Left ventricle myocardium inferior (tissue), 1 donor: ENCODE data around the gene KBTBD12. TPM values are rescaled to one million over a fixed set of nuclear protein-coding genes. Genes with fewer than 3 reads are reported as not detected.

Experiments
- DNase-seq: peaks from one replicate; pipeline ENCODE4 v3.0.0-alpha.2; 2020
- H3K27ac ChIP-seq: fragments of 200-600 bp; replicated peaks from 2 replicates; pipeline ENCODE4 v1.8.0; 2021
- H3K27me3 ChIP-seq: fragments of 200-600 bp; 2 replicates; pipeline ENCODE4 v1.8.0; 2021; ENCODE audit warnings: low read depth
- H3K36me3 ChIP-seq: fragments of 200-600 bp; 2 replicates; pipeline ENCODE4 v1.8.0; 2021
- H3K4me1 ChIP-seq: fragments of 200-600 bp; 2 replicates; pipeline ENCODE4 v1.8.0; 2021
- H3K4me3 ChIP-seq: fragments of 200-600 bp; 2 replicates; pipeline ENCODE4 v1.8.0; 2021; ENCODE audit warnings: mild to moderate bottlenecking, moderate library complexity
- H3K9me3 ChIP-seq: fragments of 200-600 bp; replicated peaks from 2 replicates; pipeline ENCODE4 v1.8.0; 2021
- intact Hi-C: fragments of 100-400 bp; cut with micrococcal nuclease; formaldehyde crosslinking; loops from one replicate; pipeline ENCODE4 v1.11.0; 2022
- total RNA-seq: library from RNA; stranded (reverse); fragmentation: NEBNext Ultra II Directional; extraction: Animal tissue kit (Norgen Biotek cat#: 25700); gene quantifications from one replicate; pipeline ENCODE4 v1.2.1, GENCODE V29; 2021
- TF ChIP-seq, protein P1 (sequence below): fragments of 200-600 bp; IDR thresholded peaks from 2 replicates; pipeline ENCODE4 v1.8.0; 2021; ENCODE audit warnings: antibody characterized with exemption, mild to moderate bottlenecking, borderline replicate concordance
- donor health status: DM: no; HTN: yes; CAD: no; lungs with severe emphysema.

Gene KBTBD12
- total RNA-seq, 1 donor from 2014 or later = 41.8 TPM

GRCh38 chr3:127899200-127899599 lies 15.8 kb upstream of the KBTBD12 start:
- H3K27me3 ChIP-seq = no peaks in the 10 kb centered on the region
- H3K27ac ChIP-seq = peak overlapping the region; percentile 22

DNA sequence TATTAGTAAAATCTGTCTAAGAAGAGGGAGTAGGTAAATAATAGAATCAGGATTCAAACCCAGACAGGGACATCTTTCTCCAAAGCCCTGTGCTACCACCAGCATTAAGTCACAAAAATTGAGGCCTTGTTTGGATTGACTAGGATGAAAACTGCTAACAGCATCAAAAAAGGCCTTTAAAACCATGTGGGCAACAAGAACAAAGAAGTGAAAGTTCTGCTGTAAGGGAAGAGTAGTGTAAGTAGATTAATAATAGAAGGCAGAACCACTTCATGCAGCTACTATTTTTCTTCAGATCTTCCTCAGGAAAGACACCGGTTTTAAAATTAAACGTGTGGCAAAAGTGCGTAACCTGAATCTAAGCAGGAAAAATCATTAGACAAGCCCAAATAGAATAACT lies 15.3 kb upstream of the KBTBD12 start:
- H3K27me3 ChIP-seq = no peaks in the 10 kb centered on the region
- H3K36me3 ChIP-seq = no peaks in the 10 kb centered on the region
- no peaks in the 10 kb centered on the region for H3K9me3 ChIP-seq
- H3K27ac ChIP-seq = peak overlapping the region; percentile 22
- H3K4me3 ChIP-seq = no peak overlapping the region
- TF ChIP-seq, protein P1, sequence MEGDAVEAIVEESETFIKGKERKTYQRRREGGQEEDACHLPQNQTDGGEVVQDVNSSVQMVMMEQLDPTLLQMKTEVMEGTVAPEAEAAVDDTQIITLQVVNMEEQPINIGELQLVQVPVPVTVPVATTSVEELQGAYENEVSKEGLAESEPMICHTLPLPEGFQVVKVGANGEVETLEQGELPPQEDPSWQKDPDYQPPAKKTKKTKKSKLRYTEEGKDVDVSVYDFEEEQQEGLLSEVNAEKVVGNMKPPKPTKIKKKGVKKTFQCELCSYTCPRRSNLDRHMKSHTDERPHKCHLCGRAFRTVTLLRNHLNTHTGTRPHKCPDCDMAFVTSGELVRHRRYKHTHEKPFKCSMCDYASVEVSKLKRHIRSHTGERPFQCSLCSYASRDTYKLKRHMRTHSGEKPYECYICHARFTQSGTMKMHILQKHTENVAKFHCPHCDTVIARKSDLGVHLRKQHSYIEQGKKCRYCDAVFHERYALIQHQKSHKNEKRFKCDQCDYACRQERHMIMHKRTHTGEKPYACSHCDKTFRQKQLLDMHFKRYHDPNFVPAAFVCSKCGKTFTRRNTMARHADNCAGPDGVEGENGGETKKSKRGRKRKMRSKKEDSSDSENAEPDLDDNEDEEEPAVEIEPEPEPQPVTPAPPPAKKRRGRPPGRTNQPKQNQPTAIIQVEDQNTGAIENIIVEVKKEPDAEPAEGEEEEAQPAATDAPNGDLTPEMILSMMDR = no peak
- DNase-seq = no peak
- intact Hi-C loops = no loop called here
- no peaks in the 10 kb centered on the region for H3K4me1 ChIP-seq

More at GRCh38 chr3:127899200-127899599, 15.8 kb upstream of the KBTBD12 start:
- Histone ChIP-seq H3K4me1 (no peaks in the 10 kb centered on the region), H3K4me3 (no peak overlapping the region), H3K36me3 (no peaks in the 10 kb centered on the region), H3K9me3 (no peaks in the 10 kb centered on the region)
- intact Hi-C loops = no loop called here
- TF ChIP-seq, protein P1 = no peak
- no peak for DNase-seq

- intact Hi-C loops = no loop called here
- DNase-seq = no peak
Measured at GRCh38 chr3:127900536-127900935, 14.5 kb upstream of the KBTBD12 start.

DNA sequence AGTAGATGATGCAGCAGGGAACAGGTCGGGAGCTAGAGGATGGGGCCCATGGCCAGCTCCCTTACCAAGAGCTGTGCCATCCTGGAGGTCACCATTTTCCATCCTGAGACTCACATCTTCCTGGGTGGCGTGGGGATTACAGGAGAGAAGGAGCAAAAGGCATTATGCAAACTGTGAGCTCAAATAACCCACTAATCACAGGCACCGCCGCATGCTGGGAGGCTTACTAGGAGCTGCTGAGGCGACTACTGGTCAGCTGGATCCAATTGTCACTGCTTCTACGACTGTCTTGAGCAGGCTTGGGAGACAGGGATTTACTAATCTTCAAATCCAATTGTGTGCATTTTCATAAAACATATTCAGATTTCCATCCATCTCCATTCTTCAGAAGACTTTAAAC lies 12.5 kb upstream of the KBTBD12 start:
- Histone ChIP-seq H3K36me3 (no peaks in the 10 kb centered on the region), H3K4me1 (no peaks in the 10 kb centered on the region), H3K4me3 (no peak overlapping the region), H3K27ac (no peak overlapping the region), H3K27me3 (no peaks in the 10 kb centered on the region), H3K9me3 (no peaks in the 10 kb centered on the region)
- no peak for DNase-seq
- intact Hi-C loops = no loop called here
- TF ChIP-seq, protein P1 = no peak

More at GRCh38 chr3:127900536-127900935, 14.5 kb upstream of the KBTBD12 start:
- Histone ChIP-seq H3K27me3 (no peaks in the 10 kb centered on the region), H3K36me3 (no peaks in the 10 kb centered on the region), H3K27ac (no peak overlapping the region), H3K4me3 (no peak overlapping the region), H3K9me3 (no peaks in the 10 kb centered on the region), H3K4me1 (no peaks in the 10 kb centered on the region)
- TF ChIP-seq, protein P1 = no peak

- H3K4me3 ChIP-seq = no peak overlapping the region
- no peaks in the 10 kb centered on the region for H3K9me3 ChIP-seq
- no peak overlapping the region for H3K27ac ChIP-seq
- no peaks in the 10 kb centered on the region for H3K4me1 ChIP-seq
- no peak for DNase-seq
- no peaks in the 10 kb centered on the region for H3K27me3 ChIP-seq
- intact Hi-C loops = no loop called here
- TF ChIP-seq, protein P1 = no peak
- no peaks in the 10 kb centered on the region for H3K36me3 ChIP-seq
Measured at GRCh38 chr3:127903611-127904375, 11.2 kb upstream of the KBTBD12 start.
